CD14-positive monocyte (primary cell): ENCODE measurements around the gene ZNF326. TPM values are rescaled to one million over a fixed set of nuclear protein-coding genes. Genes with fewer than 3 reads are reported as not detected.

ENCODE experiments used
- DNase-seq, 3 donors: peaks; one replicate each; pipeline ENCODE4 v3.0.0-alpha.2; 2011 to 2022
- H2AFZ ChIP-seq: 2 replicates; pipeline ENCODE4 v1.6.0; 2012; ENCODE audit warnings: mild to moderate bottlenecking, low read depth, low read length, inconsistent platforms; ENCODE audit not compliant: insufficient read depth, poor library complexity, severe bottlenecking
- H3K27ac ChIP-seq, 2 donors: 1 replicate in 1 of 2; 2 replicates in 1 of 2; pipeline ENCODE4 v1.5.1; 2012 to 2013; ENCODE audit warnings: low read length in 2 of 2, control low read depth in 1 of 2, inconsistent platforms in 1 of 2, low read depth in 1 of 2, mild to moderate bottlenecking in 1 of 2
- H3K27me3 ChIP-seq, 2 donors: one replicate each; pipeline versions ENCODE4 v1.6.0 to v1.6.1; 2011 to 2013; ENCODE audit warnings: low read length in 2 of 2; ENCODE audit not compliant: control insufficient read depth in 2 of 2, insufficient read depth in 2 of 2
- H3K36me3 ChIP-seq, 2 donors: replicated peaks in 1 of 2; 1 replicate in 1 of 2; 2 replicates in 1 of 2; pipeline versions ENCODE4 v1.5.1 to v1.6.1; 2012 to 2013; ENCODE audit warnings: low read length in 2 of 2, control low read depth in 1 of 2, inconsistent platforms in 1 of 2, mild to moderate bottlenecking in 1 of 2; ENCODE audit not compliant: insufficient read depth in 2 of 2, control insufficient read depth in 1 of 2
- H3K4me1 ChIP-seq, 2 donors: 1 replicate in 1 of 2; 2 replicates in 1 of 2; pipeline versions ENCODE4 v1.5.1 to v1.6.1; 2012 to 2013; ENCODE audit warnings: low read length in 2 of 2, control low read depth in 1 of 2, inconsistent platforms in 1 of 2, mild to moderate bottlenecking in 1 of 2, moderate library complexity in 1 of 2; ENCODE audit not compliant: insufficient read depth in 2 of 2, control insufficient read depth in 1 of 2
- H3K4me2 ChIP-seq: replicated peaks from 2 replicates; pipeline ENCODE3; 2012; ENCODE audit warnings: low read length, moderate library complexity, mild to moderate bottlenecking; ENCODE audit not compliant: poor library complexity, severe bottlenecking; ENCODE audit errors: extremely low read depth
- H3K4me3 ChIP-seq, 3 experiments: fragments of 200-600 bp in 1 of 3; sonication (generic) in 1 of 3; replicated peaks in 1 of 3; 1 replicate in 2 of 3; 2 replicates in 1 of 3; pipeline ENCODE4 v1.5.1; 2011 to 2013; ENCODE audit warnings: low read length in 3 of 3, mild to moderate bottlenecking in 3 of 3, control low read depth in 2 of 3, low read depth in 2 of 3, inconsistent platforms in 1 of 3, moderate library complexity in 1 of 3
- H3K79me2 ChIP-seq: 2 replicates; pipeline ENCODE4 v1.6.0; 2012; ENCODE audit warnings: mild to moderate bottlenecking, control low read depth, inconsistent platforms, low read length, moderate library complexity; ENCODE audit not compliant: insufficient read depth
- H3K9ac ChIP-seq: 2 replicates; pipeline ENCODE4 v1.6.0; 2017; ENCODE audit warnings: low read length, mild to moderate bottlenecking; ENCODE audit not compliant: insufficient read depth, poor library complexity, severe bottlenecking
- H3K9me3 ChIP-seq, 2 donors: replicated peaks in 1 of 2; 1 replicate in 1 of 2; 2 replicates in 1 of 2; pipeline versions ENCODE4 v1.5.1 to v1.6.1; 2012 to 2013; ENCODE audit warnings: low read length in 2 of 2, control low read depth in 1 of 2; ENCODE audit not compliant: control insufficient read depth in 1 of 2, insufficient read depth in 1 of 2
- H4K20me1 ChIP-seq: 2 replicates; pipeline ENCODE4 v1.6.0; 2012; ENCODE audit warnings: mild to moderate bottlenecking, low read length, control low read depth, moderate library complexity; ENCODE audit not compliant: insufficient read depth
- H3K27ac Mint-ChIP-seq, 7 donors: one replicate each; pipeline ENCODE4 v1.8.0; 2020; ENCODE audit warnings: mild to moderate bottlenecking in 7 of 7, mixed read lengths in 7 of 7, moderate library complexity in 6 of 7, inconsistent platforms in 2 of 7
- H3K27me3 Mint-ChIP-seq, 3 donors: one replicate each; pipeline ENCODE4 v1.8.0; 2021 to 2022; ENCODE audit warnings: low read depth in 3 of 3, mild to moderate bottlenecking in 3 of 3, mixed read lengths in 3 of 3, moderate library complexity in 3 of 3, inconsistent platforms in 1 of 3
- H3K36me3 Mint-ChIP-seq, 2 donors: one replicate each; pipeline ENCODE4 v1.8.0; 2020; ENCODE audit warnings: mixed read lengths in 2 of 2, inconsistent platforms in 1 of 2, mild to moderate bottlenecking in 1 of 2
- H3K4me1 Mint-ChIP-seq: one replicate; pipeline ENCODE4 v1.8.0; 2020; ENCODE audit warnings: mild to moderate bottlenecking, mixed read lengths
- H3K4me3 Mint-ChIP-seq, 2 donors: one replicate each; pipeline ENCODE4 v1.8.0; 2020; ENCODE audit warnings: mild to moderate bottlenecking in 2 of 2, mixed read lengths in 2 of 2, moderate library complexity in 1 of 2
- H3K9me3 Mint-ChIP-seq, 7 donors: one replicate each; pipeline ENCODE4 v1.8.0; 2020 to 2022; ENCODE audit warnings: mixed read lengths in 7 of 7, mild to moderate bottlenecking in 6 of 7, moderate library complexity in 6 of 7, inconsistent platforms in 2 of 7
- CTCF ChIP-seq: fragments of 200-600 bp; IDR thresholded peaks from one replicate; pipeline ENCODE4 v1.8.0; 2022; ENCODE audit warnings: antibody characterized with exemption, mild to moderate bottlenecking
- WGBS: methylation state at CpG from one replicate; pipeline ENCODE4 v1.1.5; 2013; ENCODE audit warnings: missing lambda C conversion rate; ENCODE audit not compliant: insufficient coverage; 5-methylcytosine and 5-hydroxymethylcytosine counted together
- intact Hi-C, 2 donors: fragments of 100-400 bp; cut with micrococcal nuclease; formaldehyde crosslinking; loops; one replicate each; pipeline versions ENCODE4 v1.15.0 to v1.15.1; 2023
- polyA plus RNA-seq, 3 donors: library from polyadenylated mRNA; depleted of rRNA in 1 of 3; unstranded in 2 of 3; stranded (reverse) in 1 of 3; fragments of 300-500 nt in 2 of 3; fragments of >200 nt in 1 of 3; fragmentation: Illumina TruSeq in 2 of 3; gene quantifications; 1 replicate in 2 of 3; 2 replicates in 1 of 3; pipeline ENCODE4 v1.2.3, GENCODE V29; 2012 to 2021

The ZNF326 gene
- polyA plus RNA-seq, 3 donors: 3.8 to 5.0 (median 4.5) TPM

- Histone ChIP-seq H4K20me1 (no peaks in the 10 kb centered on the region), H3K79me2 (no peaks in the 10 kb centered on the region), H3K4me1 (peaks cover 6 to 11% of the 10 kb centered on the region in 2 donors), H3K4me3 (no peak overlapping the region), H3K9ac (no peak overlapping the region), H3K27ac (no peak overlapping the region), H3K4me2 (no peak overlapping the region), H3K9me3 (no peaks in the 10 kb centered on the region), H3K27me3 (no peaks in the 10 kb centered on the region), H3K36me3 (no peaks in the 10 kb centered on the region), H2AFZ (no peak overlapping the region)
- no peak for TF ChIP-seq CTCF
- H3K9me3 Mint-ChIP-seq: peaks cover 0 to 6% (median 4%) of the 10 kb centered on the region in 7 donors
- DNase-seq: no peak
- no peaks in the 10 kb centered on the region for H3K27me3 Mint-ChIP-seq
- no peak overlapping the region for H3K4me3 Mint-ChIP-seq
- peaks cover 14% of the 10 kb centered on the region for H3K4me1 Mint-ChIP-seq
- no peaks in the 10 kb centered on the region for H3K36me3 Mint-ChIP-seq
- H3K27ac Mint-ChIP-seq: no peak overlapping the region
- intact Hi-C loops: no loop called here
- no CpG with 5 or more reads among the region's 1 CpG for WGBS
Measured at GRCh38 chr1:89962742-89963075, 32.2 kb upstream of the ZNF326 start.

GRCh38 chr1:89965193-89965768 is 29.6 kb upstream of the ZNF326 start:
- intact Hi-C loops: no loop called here

More at GRCh38 chr1:89965193-89965768, 29.6 kb upstream of the ZNF326 start:
- Histone ChIP-seq H4K20me1 (no peaks in the 10 kb centered on the region), H2AFZ (no peak overlapping the region), H3K4me1 (peaks cover 6 to 11% of the 10 kb centered on the region in 2 donors), H3K9ac (no peak overlapping the region), H3K9me3 (no peaks in the 10 kb centered on the region), H3K4me2 (no peak overlapping the region), H3K79me2 (no peaks in the 10 kb centered on the region), H3K36me3 (no peaks in the 10 kb centered on the region), H3K27ac (no peak overlapping the region), H3K27me3 (no peaks in the 10 kb centered on the region), H3K4me3 (no peak overlapping the region)
- Mint-ChIP-seq H3K4me1 (peaks cover 14% of the 10 kb centered on the region), H3K27ac (no peak overlapping the region), H3K9me3 (peaks cover 0 to 4% (median 0%) of the 10 kb centered on the region in 7 donors), H3K4me3 (no peak overlapping the region), H3K36me3 (no peaks in the 10 kb centered on the region), H3K27me3 (no peaks in the 10 kb centered on the region)
- no peak for DNase-seq
- no CpG with 5 or more reads among the region's 4 CpGs for WGBS
- no peak for TF ChIP-seq CTCF
